GM12801 (cell line): ENCODE measurements around the gene TM4SF1.

ENCODE experiments used
- TF ChIP-seq, protein P1 (sequence below): IDR thresholded peaks from one replicate; pipeline ENCODE4 v1.5.1; 2011; ENCODE audit warnings: control low read depth; ENCODE audit not compliant: insufficient read length; ENCODE audit errors: extremely low read depth

TM4SF1 gene

DNA sequence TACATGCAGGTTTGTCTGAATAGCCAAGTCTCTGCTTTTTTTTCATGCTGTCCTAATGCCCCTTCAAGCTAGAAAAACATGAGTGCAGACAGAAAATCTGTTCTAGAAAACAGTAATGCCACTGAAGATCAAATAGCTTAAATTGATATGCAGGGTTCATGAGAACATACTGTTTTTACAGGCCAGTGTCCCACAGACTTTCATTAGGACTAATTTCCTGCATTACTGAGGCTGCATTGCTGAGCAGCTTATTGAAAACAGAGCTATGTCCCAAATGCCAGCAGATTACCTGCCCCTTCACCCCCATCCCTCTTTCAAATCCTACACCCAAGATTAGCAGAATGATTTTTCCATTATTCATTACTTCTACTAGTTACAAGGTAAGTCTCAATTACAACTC is 44.7 kb downstream of the TM4SF1 start:
- TF ChIP-seq, protein P1, sequence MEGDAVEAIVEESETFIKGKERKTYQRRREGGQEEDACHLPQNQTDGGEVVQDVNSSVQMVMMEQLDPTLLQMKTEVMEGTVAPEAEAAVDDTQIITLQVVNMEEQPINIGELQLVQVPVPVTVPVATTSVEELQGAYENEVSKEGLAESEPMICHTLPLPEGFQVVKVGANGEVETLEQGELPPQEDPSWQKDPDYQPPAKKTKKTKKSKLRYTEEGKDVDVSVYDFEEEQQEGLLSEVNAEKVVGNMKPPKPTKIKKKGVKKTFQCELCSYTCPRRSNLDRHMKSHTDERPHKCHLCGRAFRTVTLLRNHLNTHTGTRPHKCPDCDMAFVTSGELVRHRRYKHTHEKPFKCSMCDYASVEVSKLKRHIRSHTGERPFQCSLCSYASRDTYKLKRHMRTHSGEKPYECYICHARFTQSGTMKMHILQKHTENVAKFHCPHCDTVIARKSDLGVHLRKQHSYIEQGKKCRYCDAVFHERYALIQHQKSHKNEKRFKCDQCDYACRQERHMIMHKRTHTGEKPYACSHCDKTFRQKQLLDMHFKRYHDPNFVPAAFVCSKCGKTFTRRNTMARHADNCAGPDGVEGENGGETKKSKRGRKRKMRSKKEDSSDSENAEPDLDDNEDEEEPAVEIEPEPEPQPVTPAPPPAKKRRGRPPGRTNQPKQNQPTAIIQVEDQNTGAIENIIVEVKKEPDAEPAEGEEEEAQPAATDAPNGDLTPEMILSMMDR: no peak

DNA sequence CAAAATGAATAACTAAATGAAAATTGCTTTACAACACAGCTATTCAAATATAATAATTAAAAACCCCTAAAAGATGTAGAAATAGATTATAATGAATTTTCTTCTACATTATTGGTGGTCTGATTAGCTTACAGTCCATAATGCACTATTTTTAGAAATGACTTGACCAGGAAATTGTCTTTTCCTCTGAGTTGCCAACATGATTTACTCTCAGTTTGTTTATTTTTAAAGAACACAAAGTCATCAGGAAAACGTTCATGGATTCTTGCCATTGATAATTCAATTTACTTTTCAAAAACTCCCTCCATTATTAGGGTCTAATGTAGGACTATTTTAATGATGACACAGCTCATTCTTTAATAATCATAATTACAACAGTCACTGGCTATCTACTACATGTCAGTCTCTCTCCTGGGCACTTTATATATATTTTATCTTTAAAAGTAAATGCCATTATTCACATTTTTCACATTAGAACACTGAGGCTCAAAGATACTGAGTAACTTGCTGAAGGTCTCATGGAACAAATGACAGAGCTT is 45.2 kb downstream of the TM4SF1 start:
- TF ChIP-seq, protein P1: no peak

DNA sequence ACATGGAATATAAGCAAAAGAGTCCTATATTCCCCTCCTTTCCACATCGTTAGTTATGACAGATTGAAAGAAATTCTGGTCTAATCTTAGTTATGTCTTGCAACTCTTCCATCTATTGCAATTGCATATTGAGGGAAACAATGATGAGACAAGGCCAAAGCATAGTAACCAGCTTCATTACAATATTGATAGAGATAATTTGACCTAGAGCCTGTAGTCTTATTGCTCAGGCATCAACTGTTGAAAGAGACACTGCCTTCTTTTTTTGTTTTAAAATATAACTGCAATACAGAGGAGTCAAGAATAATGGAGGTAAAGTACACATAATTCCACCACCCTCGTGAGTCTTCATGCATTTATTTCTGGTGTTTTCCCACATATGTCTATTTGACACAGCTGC is 46.1 kb downstream of the TM4SF1 start:
- TF ChIP-seq, protein P1: no peak

DNA sequence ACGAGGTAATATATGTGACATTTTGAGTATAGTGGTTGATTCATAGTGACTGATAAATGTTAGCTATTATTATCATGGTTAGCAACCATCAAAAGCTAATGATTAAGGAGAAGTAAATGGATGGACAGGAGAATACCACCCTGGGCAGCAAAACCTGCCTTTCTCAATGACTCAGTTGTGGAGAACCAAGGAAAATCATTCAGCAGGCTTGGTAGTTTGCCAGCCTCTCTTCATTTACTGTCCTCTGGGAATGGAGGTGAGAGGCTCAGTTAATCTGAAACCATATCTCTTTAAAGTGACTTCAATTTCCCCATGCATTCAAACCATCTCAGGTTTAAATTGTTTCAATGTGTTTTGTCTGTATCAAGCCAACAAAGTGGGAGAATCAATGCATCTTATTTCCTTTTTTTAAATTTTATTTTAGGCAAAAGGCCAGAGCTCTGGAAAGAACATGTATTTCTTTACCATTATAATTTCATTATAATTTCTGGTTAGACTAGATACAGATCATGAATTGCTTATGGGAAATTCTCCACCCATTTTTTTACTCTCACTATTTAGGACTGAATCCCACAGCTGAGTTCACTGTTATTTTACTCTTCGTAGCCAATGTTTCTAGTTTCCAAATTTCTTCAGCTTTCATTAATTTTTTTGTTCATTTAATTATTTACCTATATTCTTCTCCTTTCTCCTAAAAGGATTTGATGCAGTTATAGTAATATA is 46.7 kb downstream of the TM4SF1 start:
- TF ChIP-seq, protein P1: no peak

DNA sequence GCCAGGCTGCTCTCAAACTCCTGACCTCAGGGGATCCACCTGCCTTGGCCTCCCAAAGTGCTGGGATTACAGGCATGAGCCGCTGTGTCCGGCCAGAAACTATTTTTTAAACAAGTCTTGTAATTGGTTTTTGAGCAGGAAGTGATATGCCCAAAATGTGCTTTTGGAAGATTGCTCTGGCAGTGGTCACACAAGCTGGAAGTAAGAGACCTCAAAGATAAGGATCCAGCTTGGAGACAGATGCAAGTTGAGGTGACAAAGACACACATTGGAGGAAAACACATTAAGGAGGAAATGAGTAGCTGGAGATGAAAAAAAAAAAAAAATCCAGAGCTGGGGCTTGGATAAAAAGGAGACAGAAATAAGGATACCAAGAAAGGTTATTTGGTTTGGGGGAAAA is 50.3 kb downstream of the TM4SF1 start:
- TF ChIP-seq, protein P1: no peak

DNA sequence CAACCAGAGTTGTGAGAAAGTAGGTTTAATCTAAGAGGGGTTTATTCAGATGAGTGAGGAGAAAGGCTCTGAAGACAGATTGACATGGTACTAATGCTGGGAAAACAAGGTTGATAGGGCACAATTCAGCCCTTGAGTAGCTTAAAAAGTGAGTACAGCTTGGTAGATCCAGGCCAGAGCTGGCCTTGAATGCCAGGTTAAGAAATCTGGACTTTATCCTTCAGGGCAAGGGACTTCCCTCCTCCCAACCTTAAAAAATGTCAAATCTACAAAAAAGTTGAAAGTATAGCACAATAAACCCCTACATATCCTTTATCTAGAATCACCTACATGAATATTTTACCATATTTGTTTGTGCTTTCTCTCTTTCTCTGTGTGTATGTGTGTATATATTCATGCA is 51.9 kb downstream of the TM4SF1 start:
- TF ChIP-seq, protein P1: no peak

DNA sequence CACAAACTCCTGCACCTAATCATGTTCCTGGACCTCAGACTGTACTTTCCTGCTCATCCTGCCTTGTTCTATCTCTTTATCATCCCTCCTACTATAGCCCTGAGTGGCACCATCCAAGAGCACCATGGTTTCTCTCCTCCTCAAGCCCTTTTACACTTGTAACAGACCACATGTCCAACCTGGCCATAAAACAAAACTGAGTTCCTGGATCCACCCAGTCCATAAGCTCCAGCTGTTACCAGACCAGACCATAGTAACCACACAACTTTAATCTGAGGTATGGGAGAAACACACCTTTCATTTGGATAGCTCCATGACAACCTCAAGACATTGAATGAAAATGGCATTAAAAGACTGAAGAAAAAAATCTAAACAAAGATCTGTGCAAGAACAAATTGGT is 53.1 kb downstream of the TM4SF1 start:
- TF ChIP-seq, protein P1: no peak
